Skeletal muscle satellite cell (primary cell): ENCODE measurements around the gene PROB1. TPM values are rescaled to one million over a fixed set of nuclear protein-coding genes. Genes with fewer than 3 reads are reported as not detected.
"Not testable (repeated sequence)": the region's sequence is repeated elsewhere in the genome, so short reads cannot be mapped to it uniquely, and the experiment has no call there.

ENCODE experiments used
- H3K27me3 ChIP-seq: 2 replicates; pipeline ENCODE4 v1.7.0; 2013; ENCODE audit warnings: low read length; ENCODE audit not compliant: control insufficient read depth, insufficient read depth
- H3K36me3 ChIP-seq: 2 replicates; pipeline ENCODE4 v1.7.0; 2013; ENCODE audit warnings: mild to moderate bottlenecking, control low read depth, low read length; ENCODE audit not compliant: insufficient read depth
- H3K4me1 ChIP-seq: 2 replicates; pipeline ENCODE4 v1.7.0; 2013; ENCODE audit warnings: low read length; ENCODE audit not compliant: control insufficient read depth, insufficient read depth
- H3K4me2 ChIP-seq: 2 replicates; pipeline ENCODE4 v1.7.0; 2013; ENCODE audit warnings: mild to moderate bottlenecking, low read length
- H3K4me3 ChIP-seq: 2 replicates; pipeline ENCODE4 v1.7.0; 2013; ENCODE audit warnings: low read length
- H3K9ac ChIP-seq: 2 replicates; pipeline ENCODE4 v1.7.0; 2013; ENCODE audit warnings: mild to moderate bottlenecking, low read depth, low read length, moderate library complexity
- H3K9me3 ChIP-seq: replicated peaks from 2 replicates; pipeline ENCODE4 v1.7.0; 2013; ENCODE audit warnings: mild to moderate bottlenecking, control low read depth, low read length
- total RNA-seq: library from RNA; depleted of rRNA; stranded (reverse); fragments of >200 nt; gene quantifications from 2 replicates; pipeline ENCODE4 v1.2.3, GENCODE V29; 2012; rRNA removed

Gene PROB1, protein sequence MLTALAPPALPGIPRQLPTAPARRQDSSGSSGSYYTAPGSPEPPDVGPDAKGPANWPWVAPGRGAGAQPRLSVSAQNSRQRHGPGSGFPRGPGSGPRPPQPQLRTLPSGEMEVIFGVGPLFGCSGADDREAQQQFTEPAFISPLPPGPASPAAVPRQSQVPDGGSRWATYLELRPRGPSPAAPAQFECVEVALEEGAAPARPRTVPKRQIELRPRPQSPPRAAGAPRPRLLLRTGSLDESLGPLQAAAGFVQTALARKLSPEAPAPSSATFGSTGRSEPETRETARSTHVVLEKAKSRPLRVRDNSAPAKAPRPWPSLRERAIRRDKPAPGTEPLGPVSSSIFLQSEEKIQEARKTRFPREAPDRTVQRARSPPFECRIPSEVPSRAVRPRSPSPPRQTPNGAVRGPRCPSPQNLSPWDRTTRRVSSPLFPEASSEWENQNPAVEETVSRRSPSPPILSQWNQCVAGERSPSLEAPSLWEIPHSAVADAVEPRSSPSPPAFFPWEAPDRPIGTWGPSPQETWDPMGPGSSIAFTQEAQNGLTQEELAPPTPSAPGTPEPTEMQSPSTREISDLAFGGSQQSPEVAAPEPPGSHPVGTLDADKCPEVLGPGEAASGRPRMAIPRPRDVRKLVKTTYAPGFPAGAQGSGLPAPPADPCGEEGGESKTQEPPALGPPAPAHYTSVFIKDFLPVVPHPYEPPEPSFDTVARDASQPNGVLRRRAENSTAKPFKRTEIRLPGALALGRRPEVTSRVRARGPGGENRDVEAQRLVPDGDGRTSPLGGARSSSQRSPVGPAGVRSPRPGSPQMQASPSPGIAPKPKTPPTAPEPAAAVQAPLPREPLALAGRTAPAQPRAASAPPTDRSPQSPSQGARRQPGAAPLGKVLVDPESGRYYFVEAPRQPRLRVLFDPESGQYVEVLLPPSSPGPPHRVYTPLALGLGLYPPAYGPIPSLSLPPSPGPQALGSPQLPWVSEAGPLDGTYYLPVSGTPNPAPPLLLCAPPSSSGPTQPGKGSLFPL
- 0.87 and 1.5 TPM in 2 replicates for total RNA-seq

DNA sequence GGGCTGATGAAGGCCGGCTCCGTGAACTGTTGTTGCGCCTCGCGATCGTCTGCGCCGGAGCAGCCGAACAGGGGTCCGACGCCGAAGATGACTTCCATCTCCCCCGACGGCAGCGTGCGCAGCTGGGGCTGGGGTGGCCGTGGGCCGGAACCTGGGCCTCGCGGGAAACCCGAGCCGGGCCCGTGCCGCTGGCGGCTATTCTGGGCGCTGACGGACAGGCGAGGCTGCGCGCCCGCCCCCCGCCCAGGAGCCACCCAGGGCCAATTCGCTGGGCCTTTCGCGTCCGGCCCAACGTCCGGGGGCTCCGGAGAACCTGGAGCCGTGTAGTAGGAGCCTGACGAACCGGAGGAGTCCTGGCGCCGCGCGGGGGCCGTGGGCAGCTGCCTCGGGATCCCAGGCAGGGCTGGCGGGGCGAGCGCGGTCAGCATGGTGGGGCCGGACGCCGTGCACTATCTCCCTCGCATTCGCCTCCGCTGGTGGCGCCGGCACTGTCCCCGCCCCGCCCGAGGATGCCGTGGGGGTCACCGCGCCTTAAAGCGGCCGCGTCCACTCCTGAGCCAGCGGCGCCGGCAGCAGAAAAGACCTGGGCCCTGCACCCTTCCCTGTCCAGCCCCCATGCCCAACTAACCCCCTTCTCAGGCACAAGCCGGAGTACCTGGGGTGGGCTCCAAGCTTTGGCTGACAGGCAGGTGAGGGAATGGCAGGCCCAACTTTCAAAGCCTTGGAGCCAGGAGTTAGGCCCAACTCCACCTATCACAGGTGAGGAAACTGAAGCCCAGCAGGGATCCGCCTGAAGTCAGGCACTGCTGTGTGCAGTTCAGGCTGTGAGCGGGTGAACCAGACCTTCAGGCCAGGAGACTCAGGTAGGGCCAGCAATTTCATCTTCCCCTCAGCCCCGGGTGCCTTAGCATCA lies at the start of gene PROB1:
TSS of gene PROB1 (minus strand) at position 451 of the 913 bp plus-strand sequence. CDS start at position 428, 23 bp downstream.
- peaks cover 6% of the 10 kb centered on the region for H3K27me3 ChIP-seq
- no peaks in the 10 kb centered on the region for H3K9me3 ChIP-seq
- H3K4me1 ChIP-seq = peaks cover 36% of the 10 kb centered on the region
- peak within 1 kb of the TSS; percentile 57 for H3K9ac ChIP-seq
- peak within 1 kb of the TSS; percentile 68 for H3K4me2 ChIP-seq
- H3K4me3 ChIP-seq = peak within 1 kb of the TSS; percentile 67
- no peaks in the 10 kb centered on the region for H3K36me3 ChIP-seq

- H3K4me2 ChIP-seq = peak overlapping the region; percentile 47
- H3K9ac ChIP-seq = peak overlapping the region; percentile 11
- no peak overlapping the region for H3K4me3 ChIP-seq
- H3K4me1 ChIP-seq = peaks cover 27% of the 10 kb centered on the region
- H3K9me3 ChIP-seq = no peaks in the 10 kb centered on the region
- no peaks in the 10 kb centered on the region for H3K36me3 ChIP-seq
- H3K27me3 ChIP-seq = no peaks in the 10 kb centered on the region
Measured at GRCh38 chr5:139443831-139444453, 49.0 kb upstream of the PROB1 start.

- not testable (repeated sequence) for H3K9ac ChIP-seq, H3K27me3 ChIP-seq, H3K36me3 ChIP-seq, H3K4me3 ChIP-seq, H3K4me2 ChIP-seq, H3K9me3 ChIP-seq
- peaks cover 31% of the 10 kb centered on the region for H3K4me1 ChIP-seq
Measured at GRCh38 chr5:139440416-139440815, 45.5 kb upstream of the PROB1 start.

GRCh38 chr5:139439013-139439903 lies 44.4 kb upstream of the PROB1 start, which contains the start of gene DNAJC18:
TSS of gene DNAJC18 (minus strand) at chr5:139439525. CDS start at chr5:139439445, 80 bp downstream.
- no peaks in the 10 kb centered on the region for H3K9me3 ChIP-seq
- H3K4me2 ChIP-seq = peak within 1 kb of the TSS; percentile 92
- H3K4me1 ChIP-seq = peaks cover 24% of the 10 kb centered on the region
- peak within 1 kb of the TSS; percentile 96 for H3K4me3 ChIP-seq
- H3K27me3 ChIP-seq = no peaks in the 10 kb centered on the region
- peak within 1 kb of the TSS; percentile 96 for H3K9ac ChIP-seq
- H3K36me3 ChIP-seq = no peaks in the 10 kb centered on the region

GRCh38 chr5:139438707-139439012 lies 43.8 kb upstream of the PROB1 start:
- H3K4me2 ChIP-seq = peak overlapping the region; percentile 92
- H3K36me3 ChIP-seq = no peaks in the 10 kb centered on the region
- peak overlapping the region; percentile 96 for H3K4me3 ChIP-seq
- no peaks in the 10 kb centered on the region for H3K27me3 ChIP-seq
- peaks cover 18% of the 10 kb centered on the region for H3K4me1 ChIP-seq
- H3K9me3 ChIP-seq = no peaks in the 10 kb centered on the region
- peak overlapping the region; percentile 96 for H3K9ac ChIP-seq

DNA sequence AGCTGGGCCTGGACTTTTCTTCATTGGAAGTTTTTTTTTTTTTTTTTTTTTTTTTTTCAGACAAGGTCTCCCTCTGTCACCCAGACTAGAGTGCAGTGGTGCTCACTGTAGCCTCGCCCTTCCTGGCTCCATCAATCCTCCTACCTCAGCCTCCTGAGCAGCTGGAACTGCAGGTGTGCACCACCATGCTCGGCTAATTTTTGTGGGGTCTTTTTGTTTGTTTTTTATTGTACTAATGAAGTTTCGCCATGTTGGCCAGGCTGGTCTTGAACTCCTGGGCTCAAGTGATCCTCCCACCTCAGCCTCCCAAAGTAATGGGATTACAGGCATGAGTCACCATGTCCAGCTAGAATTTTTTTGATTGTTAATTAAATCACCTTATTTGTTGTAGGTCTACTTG lies 40.8 kb upstream of the PROB1 start:
- H3K27me3 ChIP-seq = no peaks in the 10 kb centered on the region
- no peak overlapping the region for H3K4me2 ChIP-seq
- H3K9me3 ChIP-seq = no peaks in the 10 kb centered on the region
- no peaks in the 10 kb centered on the region for H3K36me3 ChIP-seq
- H3K4me1 ChIP-seq = peaks cover 10% of the 10 kb centered on the region
- H3K9ac ChIP-seq = no peak overlapping the region
- no peak overlapping the region for H3K4me3 ChIP-seq

- Histone ChIP-seq H3K4me1 (peaks cover 3% of the 10 kb centered on the region), H3K4me2 (no peak overlapping the region), H3K9me3 (no peaks in the 10 kb centered on the region), H3K36me3 (peaks cover 3% of the 10 kb centered on the region), H3K4me3 (no peak overlapping the region), H3K27me3 (no peaks in the 10 kb centered on the region), H3K9ac (no peak overlapping the region)
Measured at GRCh38 chr5:139431706-139432105, 36.8 kb upstream of the PROB1 start.

GRCh38 chr5:139430015-139430414 lies 35.1 kb upstream of the PROB1 start:
- Histone ChIP-seq H3K9me3 (no peaks in the 10 kb centered on the region), H3K4me2 (no peak overlapping the region), H3K27me3 (no peaks in the 10 kb centered on the region), H3K4me3 (no peak overlapping the region), H3K36me3 (peaks cover 3% of the 10 kb centered on the region), H3K4me1 (peaks cover 18% of the 10 kb centered on the region), H3K9ac (no peak overlapping the region)

DNA sequence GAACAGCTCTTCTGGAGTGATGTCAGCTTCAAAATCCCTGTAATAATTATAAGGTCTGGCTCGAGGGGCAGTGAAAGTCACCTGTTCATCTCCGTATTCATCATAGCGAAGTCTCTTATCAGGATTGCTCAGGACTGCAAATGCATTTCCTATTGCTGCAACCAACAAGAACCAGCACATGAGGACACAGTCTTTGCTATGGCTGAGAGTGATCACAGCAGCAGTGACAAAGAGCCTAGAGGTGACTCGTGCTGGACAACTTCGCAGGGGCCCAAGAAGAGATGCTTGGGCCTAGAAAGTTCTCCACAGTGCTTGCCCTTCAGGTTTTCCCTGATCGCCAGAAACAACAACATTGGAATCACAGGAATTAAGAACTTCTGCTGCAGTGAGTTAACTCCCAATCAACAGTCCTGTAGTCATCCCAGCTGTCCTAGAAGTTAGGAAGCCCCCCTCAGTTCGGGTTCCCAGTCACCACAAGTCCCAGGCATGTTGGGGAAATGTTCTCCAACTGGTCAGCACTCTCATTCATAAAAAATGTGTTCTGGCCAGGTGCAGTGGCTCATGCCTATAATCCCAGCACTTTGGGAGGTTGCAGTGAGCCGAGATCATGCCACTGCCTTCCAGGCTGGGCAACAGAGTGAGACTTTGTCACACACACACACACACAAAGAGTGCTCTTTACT lies 31.4 kb upstream of the PROB1 start:
- H3K9ac ChIP-seq = peak overlapping the region; percentile 30
- H3K27me3 ChIP-seq = no peaks in the 10 kb centered on the region
- H3K9me3 ChIP-seq = no peaks in the 10 kb centered on the region
- H3K4me2 ChIP-seq = no peak overlapping the region
- peaks cover 18% of the 10 kb centered on the region for H3K4me1 ChIP-seq
- peaks cover 7% of the 10 kb centered on the region for H3K36me3 ChIP-seq
- no peak overlapping the region for H3K4me3 ChIP-seq
